SIG-M5 (cell line): ENCODE measurements around the gene FANCC.

Experiments
- DNase-seq: peaks from one replicate; lab custom pipeline; 2025; lab: John Stamatoyannopoulos, UW

Gene FANCC

GRCh38 chr9:95065224-95065623 lies 252.3 kb downstream of the FANCC start:
- no peak for DNase-seq

- DNase-seq: no peak
These were observed 254.2 kb downstream of the FANCC start for GRCh38 chr9:95063300-95063699.

GRCh38 chr9:95062596-95063065 lies 254.9 kb downstream of the FANCC start:
- DNase-seq: no peak

GRCh38 chr9:95061916-95062595 lies 255.5 kb downstream of the FANCC start:
- DNase-seq: no peak

- no peak for DNase-seq
These were observed 256.6 kb downstream of the FANCC start for GRCh38 chr9:95060916-95061315.

GRCh38 chr9:95060234-95060633 lies 257.3 kb downstream of the FANCC start:
- no peak for DNase-seq

GRCh38 chr9:95058795-95059386 lies 258.6 kb downstream of the FANCC start:
- DNase-seq: no peak

GRCh38 chr9:95058121-95058785 lies 259.3 kb downstream of the FANCC start:
- no peak for DNase-seq

GRCh38 chr9:95057101-95057500 lies 260.4 kb downstream of the FANCC start:
- DNase-seq: no peak

GRCh38 chr9:95055851-95056551 lies 261.5 kb downstream of the FANCC start:
- no peak for DNase-seq

- no peak for DNase-seq
These were observed 262.1 kb downstream of the FANCC start for GRCh38 chr9:95055334-95055850.

- DNase-seq: no peak
These were observed 263.6 kb downstream of the FANCC start for GRCh38 chr9:95053611-95054570.

- no peak for DNase-seq
These were observed 267.7 kb downstream of the FANCC start for GRCh38 chr9:95049761-95050160.
